ENCODE results near the gene KLK11.

KLK11 gene

DNA sequence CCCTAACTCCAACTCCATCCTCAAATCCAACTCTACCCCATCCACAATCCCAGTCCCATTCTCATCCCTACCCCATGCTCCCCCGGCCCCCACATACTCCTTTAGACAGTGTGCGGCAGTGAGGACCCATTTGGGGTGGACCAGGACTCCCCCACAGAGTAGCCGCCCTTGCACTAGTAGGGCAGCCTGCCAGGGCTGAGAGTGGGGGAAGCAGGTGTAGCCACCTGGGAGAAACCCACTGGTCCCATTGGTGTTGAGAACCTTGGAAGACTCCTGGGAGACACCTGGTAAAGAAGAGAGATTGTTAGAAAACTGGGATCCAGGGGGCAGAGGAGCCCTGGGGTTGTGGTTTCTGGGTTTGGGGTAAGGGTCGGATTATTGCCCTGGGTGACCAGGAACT, 33.9 kb upstream of the KLK11 start:
- H2AFZ ChIP-seq (ENCODE audit: low read length) = no peak overlapping the region
- no peaks in the 10 kb centered on the region for H3K9me2 ChIP-seq (replicated peaks; ENCODE audit: low read depth, low read length)
- TF ChIP-seq, protein P1, sequence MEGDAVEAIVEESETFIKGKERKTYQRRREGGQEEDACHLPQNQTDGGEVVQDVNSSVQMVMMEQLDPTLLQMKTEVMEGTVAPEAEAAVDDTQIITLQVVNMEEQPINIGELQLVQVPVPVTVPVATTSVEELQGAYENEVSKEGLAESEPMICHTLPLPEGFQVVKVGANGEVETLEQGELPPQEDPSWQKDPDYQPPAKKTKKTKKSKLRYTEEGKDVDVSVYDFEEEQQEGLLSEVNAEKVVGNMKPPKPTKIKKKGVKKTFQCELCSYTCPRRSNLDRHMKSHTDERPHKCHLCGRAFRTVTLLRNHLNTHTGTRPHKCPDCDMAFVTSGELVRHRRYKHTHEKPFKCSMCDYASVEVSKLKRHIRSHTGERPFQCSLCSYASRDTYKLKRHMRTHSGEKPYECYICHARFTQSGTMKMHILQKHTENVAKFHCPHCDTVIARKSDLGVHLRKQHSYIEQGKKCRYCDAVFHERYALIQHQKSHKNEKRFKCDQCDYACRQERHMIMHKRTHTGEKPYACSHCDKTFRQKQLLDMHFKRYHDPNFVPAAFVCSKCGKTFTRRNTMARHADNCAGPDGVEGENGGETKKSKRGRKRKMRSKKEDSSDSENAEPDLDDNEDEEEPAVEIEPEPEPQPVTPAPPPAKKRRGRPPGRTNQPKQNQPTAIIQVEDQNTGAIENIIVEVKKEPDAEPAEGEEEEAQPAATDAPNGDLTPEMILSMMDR (conservative IDR thresholded peaks at IDR 0.05; ENCODE audit: low read length) = no peak
- TF ChIP-seq EZH2phosphoT487 (IDR thresholded peaks at IDR 0.05; ENCODE audit: borderline replicate concordance) = no peak
- H3K36me3 ChIP-seq (ENCODE audit: insufficient read depth, low read length) = no peaks in the 10 kb centered on the region
- no peak overlapping the region for H3K9ac ChIP-seq (ENCODE audit: low read depth, low read length, poor library complexity, severe bottlenecking)
- H3K4me2 ChIP-seq (ENCODE audit: low read depth, low read length, poor library complexity, severe bottlenecking) = no peak overlapping the region
- H4K20me1 ChIP-seq (ENCODE audit: insufficient read depth, low read length, poor library complexity, severe bottlenecking) = no peaks in the 10 kb centered on the region
- H3K4me1 ChIP-seq (ENCODE audit: insufficient read depth, low read length, poor library complexity, severe bottlenecking) = no peaks in the 10 kb centered on the region
- H3K9me3 ChIP-seq (ENCODE audit: insufficient read depth, low read depth, low read length) = 0 out of 2 replicates have a peak, but pooled peaks cover 5% of the 10 kb centered on the region
- no peaks in the 10 kb centered on the region for H3F3A ChIP-seq (ENCODE audit: low read depth)
- no peak overlapping the region for H3K4me3 ChIP-seq (ENCODE audit: low read length, poor library complexity, severe bottlenecking)
- no peaks in the 10 kb centered on the region for H3K79me2 ChIP-seq (ENCODE audit: insufficient read depth, low read length)
- no peaks in the 10 kb centered on the region for H3K27me3 ChIP-seq (ENCODE audit: insufficient read depth, low read length, poor library complexity, severe bottlenecking)

DNA sequence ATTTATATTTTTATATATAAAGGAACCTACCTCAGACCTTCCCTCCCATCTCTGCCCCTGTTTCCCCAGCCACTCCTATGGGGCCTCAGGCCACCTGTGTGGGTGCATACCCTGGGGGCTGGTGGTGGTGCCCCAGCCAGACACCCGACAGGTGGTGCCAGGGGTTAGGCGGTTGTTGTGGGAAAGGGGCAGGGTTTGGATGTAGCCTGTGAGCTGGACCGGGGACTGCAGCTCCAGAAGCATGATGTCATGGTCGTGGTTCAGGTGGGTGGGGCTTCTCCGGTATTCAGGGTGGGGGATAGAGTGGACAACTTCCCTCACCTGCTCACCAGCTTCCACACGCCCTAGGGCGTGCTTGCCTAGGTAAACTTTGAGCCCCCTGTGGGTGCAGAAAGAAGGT, 33.3 kb upstream of the KLK11 start:
- TF ChIP-seq EZH2phosphoT487 (IDR thresholded peaks at IDR 0.05; ENCODE audit: borderline replicate concordance) = no peak
- TF ChIP-seq, protein P1 (conservative IDR thresholded peaks at IDR 0.05; ENCODE audit: low read length) = no peak

DNA sequence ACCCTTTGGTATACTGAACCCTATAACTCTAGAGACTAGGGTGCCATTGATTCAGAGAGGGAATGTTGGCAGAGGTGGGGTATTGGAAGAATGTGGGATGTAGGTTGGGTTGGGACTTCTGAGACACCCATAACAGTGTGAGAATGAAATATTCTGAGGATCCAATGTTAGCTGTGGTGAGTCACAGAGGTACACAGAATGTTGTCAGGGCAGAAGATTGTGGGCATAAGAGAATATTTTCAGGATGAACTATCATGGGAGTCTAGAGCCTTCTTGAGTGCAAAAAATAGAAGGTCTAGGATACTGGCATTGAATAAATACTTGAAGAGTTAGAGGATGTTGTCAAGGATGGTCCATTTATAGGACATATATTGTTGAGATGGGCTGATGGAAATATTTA, 29.4 kb upstream of the KLK11 start:
- H3K4me3 ChIP-seq (ENCODE audit: low read length, poor library complexity, severe bottlenecking) = no peak overlapping the region
- H3K4me2 ChIP-seq (ENCODE audit: low read depth, low read length, poor library complexity, severe bottlenecking) = no peak overlapping the region
- no peaks in the 10 kb centered on the region for H4K20me1 ChIP-seq (ENCODE audit: insufficient read depth, low read length, poor library complexity, severe bottlenecking)
- H3K9ac ChIP-seq (ENCODE audit: low read depth, low read length, poor library complexity, severe bottlenecking) = no peak overlapping the region
- H3K36me3 ChIP-seq (ENCODE audit: insufficient read depth, low read length) = no peaks in the 10 kb centered on the region
- no peaks in the 10 kb centered on the region for H3K9me3 ChIP-seq (ENCODE audit: insufficient read depth, low read depth, low read length)
- no peaks in the 10 kb centered on the region for H3K4me1 ChIP-seq (ENCODE audit: insufficient read depth, low read length, poor library complexity, severe bottlenecking)
- no peaks in the 10 kb centered on the region for H3K9me2 ChIP-seq (replicated peaks; ENCODE audit: low read depth, low read length)
- TF ChIP-seq EZH2phosphoT487 (IDR thresholded peaks at IDR 0.05; ENCODE audit: borderline replicate concordance) = no peak
- TF ChIP-seq, protein P1 (conservative IDR thresholded peaks at IDR 0.05; ENCODE audit: low read length) = no peak
- H3K79me2 ChIP-seq (ENCODE audit: insufficient read depth, low read length) = no peaks in the 10 kb centered on the region
- H2AFZ ChIP-seq (ENCODE audit: low read length) = no peak overlapping the region
- H3K27me3 ChIP-seq (ENCODE audit: insufficient read depth, low read length, poor library complexity, severe bottlenecking) = no peaks in the 10 kb centered on the region
- H3F3A ChIP-seq (ENCODE audit: low read depth) = no peaks in the 10 kb centered on the region

More for the DNA sequence above, 33.3 kb upstream of the KLK11 start:
- Histone ChIP-seq H3K9me3 (ENCODE audit: insufficient read depth, low read depth, low read length) (0 out of 2 replicates have a peak, but pooled peaks cover 5% of the 10 kb centered on the region), H3K79me2 (ENCODE audit: insufficient read depth, low read length) (no peaks in the 10 kb centered on the region), H3K9ac (ENCODE audit: low read depth, low read length, poor library complexity, severe bottlenecking) (no peak overlapping the region), H3K4me2 (ENCODE audit: low read depth, low read length, poor library complexity, severe bottlenecking) (no peak overlapping the region), H3K27me3 (ENCODE audit: insufficient read depth, low read length, poor library complexity, severe bottlenecking) (no peaks in the 10 kb centered on the region), H3K4me3 (ENCODE audit: low read length, poor library complexity, severe bottlenecking) (no peak overlapping the region), H4K20me1 (ENCODE audit: insufficient read depth, low read length, poor library complexity, severe bottlenecking) (no peaks in the 10 kb centered on the region), H2AFZ (ENCODE audit: low read length) (no peak overlapping the region), H3F3A (ENCODE audit: low read depth) (no peaks in the 10 kb centered on the region), H3K4me1 (ENCODE audit: insufficient read depth, low read length, poor library complexity, severe bottlenecking) (no peaks in the 10 kb centered on the region), H3K36me3 (ENCODE audit: insufficient read depth, low read length) (no peaks in the 10 kb centered on the region), H3K9me2 (replicated peaks; ENCODE audit: low read depth, low read length) (no peaks in the 10 kb centered on the region)

Data from Loucy (cell line).